Right renal cortex interstitium (tissue), 3 donors: Measurements from ENCODE around the gene NRP1. TPM values are rescaled to one million over a fixed set of nuclear protein-coding genes. Genes with fewer than 3 reads are reported as not detected.

Experiments used
- DNase-seq, 3 donors: peaks; one replicate each; pipeline ENCODE4 v3.0.0-alpha.2; 2013; ENCODE audit warnings: low read depth in 3 of 3, low spot score in 2 of 3
- polyA plus RNA-seq, 3 donors: library from polyadenylated mRNA; unstranded; fragments of 120-200 nt; gene quantifications; one replicate each; pipeline ENCODE4 v1.2.1, GENCODE V29; 2013; ENCODE audit not compliant: insufficient read length in 3 of 3

NRP1 gene
- polyA plus RNA-seq, 3 donors, result 141 to 165 (median 160) TPM

DNA sequence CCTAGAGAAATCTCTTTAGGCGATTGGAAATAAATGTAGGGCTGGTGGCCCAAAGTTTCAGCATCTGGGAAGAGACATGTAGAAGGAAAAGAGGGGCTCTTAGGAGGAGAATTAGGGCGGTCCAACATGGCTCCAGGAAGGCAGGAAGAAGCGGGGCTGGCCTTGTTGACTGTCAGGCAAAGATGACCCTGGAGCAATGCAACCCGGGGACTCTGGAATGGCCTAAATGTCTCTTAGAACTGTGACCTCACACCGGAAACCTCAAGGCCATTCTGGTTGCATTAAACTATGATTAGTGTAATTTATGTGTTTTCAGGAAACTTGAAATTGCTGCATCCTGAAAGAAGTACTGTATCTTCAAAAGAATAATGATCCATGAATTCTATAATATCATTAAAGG is 66.8 kb downstream of the NRP1 start:
- DNase-seq, result no peak

DNA sequence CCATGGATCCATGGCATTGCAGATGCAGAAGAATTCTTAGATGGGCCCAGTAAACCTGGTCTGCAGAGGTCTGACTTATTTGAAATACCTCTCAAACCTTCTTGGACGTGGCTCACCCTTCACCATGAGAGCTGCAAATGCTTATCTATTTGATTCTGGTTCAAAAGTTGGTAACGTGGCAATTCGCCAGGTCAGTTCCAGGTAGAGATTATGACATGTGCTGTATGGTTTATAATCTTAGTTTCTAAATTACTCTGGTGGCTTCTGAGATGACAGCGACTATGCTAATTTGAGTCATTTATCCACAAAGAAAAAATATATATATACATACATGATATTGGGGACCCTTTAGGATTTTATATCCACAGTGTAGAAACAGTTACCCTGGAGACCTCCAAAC is 68.8 kb downstream of the NRP1 start:
- no peak for DNase-seq

DNA sequence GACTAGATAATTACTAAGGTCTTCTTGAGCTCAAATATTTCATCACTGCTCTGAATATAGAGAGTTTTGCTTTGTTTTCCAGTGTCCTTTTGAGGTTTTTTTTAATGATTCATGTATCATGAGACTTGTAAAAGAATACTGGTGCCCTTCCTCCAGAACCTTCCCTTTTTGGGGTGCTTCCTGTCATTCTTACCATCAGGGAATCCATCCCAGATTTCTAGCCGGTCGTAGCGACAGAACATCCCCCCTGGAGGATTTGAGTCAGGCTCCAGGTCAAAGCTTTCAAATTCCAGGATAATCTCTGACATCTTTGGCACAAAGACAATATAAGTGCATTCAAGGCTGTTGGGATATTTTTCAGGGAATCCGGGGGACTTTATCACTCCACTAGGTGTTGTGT is 71.0 kb downstream of the NRP1 start:
- no peak for DNase-seq

DNA sequence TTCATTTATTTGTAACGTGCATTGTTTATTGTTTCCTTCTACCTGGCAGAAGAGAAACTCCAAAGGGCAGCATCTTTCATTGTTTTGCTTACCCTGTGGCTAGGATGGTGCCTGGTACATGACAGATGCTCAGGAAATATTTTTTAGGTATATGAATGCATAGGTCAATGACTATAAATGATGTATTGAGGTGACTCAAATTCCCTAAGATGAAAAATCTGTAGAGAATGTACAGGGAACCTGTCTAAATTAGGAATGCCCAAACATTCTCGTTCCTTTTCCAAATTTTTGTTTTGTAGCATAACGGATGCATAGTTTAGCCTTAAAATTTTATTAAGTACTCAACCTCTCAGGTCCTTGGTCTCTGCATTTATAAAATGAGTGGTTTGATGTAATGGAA is 71.6 kb downstream of the NRP1 start:
- DNase-seq, result no peak

DNA sequence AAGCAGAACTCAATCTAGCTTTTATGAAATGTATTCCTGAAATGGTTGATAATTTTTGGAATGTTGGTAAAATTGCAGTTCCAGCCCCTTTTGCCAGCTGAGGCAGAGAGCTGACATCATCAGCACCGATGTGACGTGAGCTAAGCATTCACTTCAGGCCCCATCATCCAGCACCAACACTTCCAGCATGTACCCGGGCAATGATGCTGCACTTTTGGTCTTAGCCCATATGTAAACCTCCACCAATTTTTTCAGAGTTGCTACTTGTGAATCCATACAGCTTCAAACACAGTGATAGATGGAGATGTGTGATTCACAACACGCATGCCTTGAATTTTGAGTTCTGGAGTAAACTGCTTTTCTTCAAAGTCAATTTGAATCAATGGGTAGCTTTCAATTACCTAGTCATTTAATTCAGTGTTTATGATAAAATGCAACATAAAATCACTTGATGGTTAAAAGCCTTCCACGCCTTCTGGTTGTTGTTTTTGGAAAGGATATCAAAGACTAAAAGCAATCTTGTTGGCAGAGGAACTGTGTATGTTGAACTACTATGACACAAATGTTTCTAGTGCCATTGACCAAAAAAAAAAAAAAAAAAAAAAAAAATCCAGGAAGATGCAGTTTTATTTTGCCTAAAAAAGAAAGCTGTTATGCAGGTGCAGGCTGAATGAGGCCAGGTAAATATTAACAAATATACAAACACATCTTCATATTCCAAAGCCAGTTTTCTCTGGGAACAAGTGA is 73.9 kb downstream of the NRP1 start:
- no peak for DNase-seq

DNA sequence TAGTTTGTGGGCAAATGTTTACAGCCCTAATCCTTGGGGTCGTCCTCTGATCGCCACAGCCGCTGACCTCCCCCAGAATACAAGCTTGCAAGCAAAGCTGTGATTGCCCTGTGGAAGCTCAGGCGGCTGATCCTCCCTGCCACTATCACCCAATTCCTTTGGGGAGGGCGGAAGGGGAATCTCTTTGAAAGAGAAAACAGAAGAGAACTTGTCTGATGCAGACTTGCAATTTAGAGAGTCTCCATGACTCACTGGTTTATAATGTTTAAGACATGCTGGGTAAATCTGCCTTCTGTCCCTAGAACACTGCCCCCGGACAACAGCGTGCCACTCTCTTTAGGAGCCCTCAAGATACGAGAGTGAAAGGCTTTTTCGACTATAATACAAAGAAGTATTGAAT is 75.5 kb downstream of the NRP1 start:
- DNase-seq, result no peak

DNA sequence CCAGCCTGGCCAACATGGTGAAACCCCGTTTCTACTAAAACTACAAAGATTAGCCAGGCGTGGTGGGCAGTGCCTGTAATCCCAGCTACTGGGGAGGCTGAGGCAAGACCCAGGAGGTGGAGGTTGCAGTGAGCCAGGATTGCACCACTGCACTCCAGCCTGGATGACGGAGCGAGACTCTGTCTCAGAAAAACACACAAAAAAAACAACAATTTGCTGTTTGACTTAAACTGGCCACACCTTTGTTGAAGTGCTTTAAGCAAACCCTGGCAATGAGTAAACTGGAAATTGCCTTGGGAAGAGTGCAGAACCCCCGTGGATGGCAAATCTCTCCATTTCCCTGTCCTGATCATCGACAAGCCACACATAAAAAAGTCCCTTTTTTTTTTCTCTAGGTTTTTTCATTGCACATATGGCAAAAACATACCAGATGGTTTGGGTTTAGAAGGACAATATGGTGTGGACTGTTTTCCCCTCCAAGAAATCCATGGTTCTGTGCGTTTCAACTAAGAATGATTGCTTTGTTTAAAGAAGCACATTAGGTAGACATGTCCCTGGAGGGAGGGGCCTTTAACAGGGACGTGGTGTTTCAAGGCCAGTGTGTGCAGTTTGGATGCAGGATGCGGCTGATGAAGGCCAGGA is 76.9 kb downstream of the NRP1 start:
- DNase-seq, result no peak

DNA sequence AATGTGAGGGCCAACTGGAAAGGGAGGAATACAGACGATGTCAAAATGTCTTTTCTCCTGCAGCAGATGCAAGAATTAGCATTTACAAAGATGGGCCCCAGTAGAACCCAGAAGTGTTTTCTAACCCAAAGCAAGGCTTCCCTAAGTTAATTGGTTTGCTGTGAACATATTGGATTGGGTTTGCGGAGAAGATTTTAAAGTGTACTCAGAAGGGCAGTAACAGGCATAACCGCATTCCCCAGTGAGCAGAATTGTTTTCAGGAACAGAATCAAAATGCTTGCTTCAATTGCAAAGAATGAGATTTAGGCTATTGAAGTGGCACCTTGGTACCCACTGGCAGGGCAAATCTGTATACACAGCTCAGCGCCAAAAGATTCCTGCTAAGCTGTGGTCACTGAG is 78.0 kb downstream of the NRP1 start:
- no peak for DNase-seq

DNA sequence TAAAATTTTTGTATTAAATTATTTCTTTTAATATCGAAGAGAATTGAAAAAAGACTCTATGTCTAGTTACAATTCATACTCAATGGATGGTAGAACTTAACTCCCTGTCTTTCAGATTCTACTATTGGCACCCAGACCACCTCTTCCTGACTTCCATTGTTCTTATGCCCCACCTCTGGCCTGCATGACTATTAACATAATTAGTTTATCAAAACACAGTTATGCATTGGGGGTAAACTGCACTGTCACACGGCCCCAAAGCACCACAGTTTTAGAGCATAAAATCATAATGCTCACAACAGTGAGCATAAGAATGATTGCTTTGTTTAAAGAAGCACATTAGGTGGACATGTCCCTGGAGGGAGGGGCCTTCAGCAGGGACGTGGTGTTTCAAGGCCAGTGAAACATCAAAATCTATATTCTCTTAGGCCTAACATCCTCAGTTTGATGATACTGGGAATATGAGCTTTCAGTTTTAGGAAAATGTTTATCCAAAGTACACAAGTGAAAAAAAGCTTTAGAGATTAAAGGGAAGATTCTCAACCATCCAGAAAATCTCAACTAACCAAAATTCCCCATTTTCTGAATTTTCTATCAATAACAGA is 79.8 kb downstream of the NRP1 start:
- no peak for DNase-seq

DNA sequence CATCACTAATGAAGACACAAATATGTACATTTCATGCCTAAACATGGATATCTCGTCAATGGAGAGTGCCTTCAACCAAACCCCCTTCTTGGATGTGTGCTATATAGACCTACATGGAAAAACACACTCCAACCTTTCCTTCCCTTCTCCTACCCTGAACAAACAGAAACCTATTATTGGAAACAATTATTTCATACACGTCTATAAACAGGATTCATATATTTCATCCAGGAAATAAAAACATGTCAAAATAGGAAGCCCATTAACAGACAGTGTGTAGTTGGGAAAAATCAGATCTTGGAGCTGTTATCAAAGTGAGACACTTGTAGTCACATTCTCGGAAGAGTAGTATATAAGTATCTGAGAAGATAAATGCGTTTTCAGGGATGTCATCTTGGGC is 81.1 kb downstream of the NRP1 start:
- no peak for DNase-seq

DNA sequence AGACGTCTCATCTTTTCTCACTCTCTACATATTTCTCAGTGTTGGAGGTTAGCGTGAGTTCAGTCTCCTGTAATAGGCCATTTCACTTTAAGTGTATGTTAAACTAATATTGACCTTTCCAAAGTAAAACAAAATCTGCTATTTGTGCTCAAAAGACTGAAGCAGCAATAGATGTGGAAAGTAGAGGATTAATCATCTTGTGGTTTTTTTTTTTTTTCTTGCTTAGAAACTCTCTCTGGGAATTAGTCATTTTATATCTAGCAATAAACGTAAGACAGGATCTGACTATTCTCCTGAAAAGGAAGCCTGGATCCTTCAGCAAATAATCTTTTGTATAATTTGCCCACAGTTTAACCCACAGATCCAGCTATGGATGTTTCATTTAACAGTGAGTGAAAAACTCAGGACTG is 81.7 kb downstream of the NRP1 start:
- no peak for DNase-seq

DNA sequence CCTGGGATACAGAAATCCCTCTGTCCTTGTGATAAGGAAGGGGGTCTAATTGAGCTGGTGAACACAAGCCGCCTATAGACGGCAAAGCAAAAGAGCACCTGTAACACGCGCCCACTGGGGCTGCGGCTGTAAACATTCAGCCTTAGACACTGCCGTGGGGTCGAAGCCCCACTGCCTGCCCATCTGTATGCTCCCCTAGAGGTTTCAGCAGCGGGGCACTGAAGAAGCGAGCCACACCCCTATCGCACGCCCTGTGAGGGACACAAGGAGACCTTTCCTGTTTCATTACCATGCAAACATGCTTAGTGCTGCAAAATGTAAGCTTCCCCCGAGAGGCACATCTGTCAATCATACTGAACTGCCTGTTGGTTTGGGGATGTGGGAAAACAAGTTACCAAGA is 82.1 kb downstream of the NRP1 start:
- no peak for DNase-seq

DNA sequence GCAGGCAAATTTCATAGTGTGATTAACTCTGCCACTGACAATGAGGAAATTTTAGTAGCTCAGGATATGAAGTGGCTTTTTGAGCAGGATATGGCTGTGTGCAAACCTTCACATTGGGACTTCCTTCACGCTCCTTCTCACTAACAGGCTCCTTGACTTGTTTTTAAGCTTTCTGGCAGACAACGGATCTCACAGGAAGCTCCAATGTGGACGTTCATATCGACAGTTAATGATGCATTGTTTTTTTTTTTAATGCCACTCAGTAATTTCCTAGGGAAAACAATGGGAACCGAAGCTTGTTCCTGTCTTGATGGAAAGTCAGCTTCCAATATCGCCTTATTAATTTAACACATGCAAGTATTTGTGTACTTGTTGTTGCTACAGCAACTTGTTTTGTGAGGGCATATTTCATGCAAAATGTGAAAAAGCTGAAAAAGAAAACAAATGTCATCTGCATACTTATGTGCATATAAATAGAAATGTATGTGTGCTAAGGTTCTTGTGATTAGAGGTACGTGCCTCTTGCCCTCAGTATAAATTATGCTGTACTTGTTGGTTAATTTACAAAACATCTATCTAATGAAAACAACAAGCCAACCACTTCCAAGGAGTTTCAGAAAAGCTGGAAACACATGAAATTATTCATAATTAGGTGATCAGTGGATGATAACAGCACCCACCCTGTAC is 84.7 kb downstream of the NRP1 start:
- DNase-seq, result no peak

DNA sequence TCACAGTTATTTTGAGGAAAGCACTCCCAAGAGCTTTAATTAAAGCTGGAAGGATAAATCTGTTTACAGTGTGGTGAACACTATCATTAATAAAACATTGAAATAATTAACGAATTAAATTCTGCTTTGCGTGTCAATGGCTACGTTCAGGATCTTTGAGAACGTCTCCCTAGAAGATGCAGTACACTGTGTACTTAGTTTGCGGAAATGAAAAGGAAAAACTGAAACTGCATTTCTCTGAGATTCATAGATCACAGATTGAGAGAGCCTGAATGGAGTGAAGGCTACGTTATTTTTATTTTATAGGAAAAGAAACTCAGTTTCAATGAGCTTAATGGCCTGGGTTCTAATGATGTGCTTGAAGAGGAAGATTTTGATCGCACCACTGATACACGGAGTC is 85.3 kb downstream of the NRP1 start:
- DNase-seq, result no peak

DNA sequence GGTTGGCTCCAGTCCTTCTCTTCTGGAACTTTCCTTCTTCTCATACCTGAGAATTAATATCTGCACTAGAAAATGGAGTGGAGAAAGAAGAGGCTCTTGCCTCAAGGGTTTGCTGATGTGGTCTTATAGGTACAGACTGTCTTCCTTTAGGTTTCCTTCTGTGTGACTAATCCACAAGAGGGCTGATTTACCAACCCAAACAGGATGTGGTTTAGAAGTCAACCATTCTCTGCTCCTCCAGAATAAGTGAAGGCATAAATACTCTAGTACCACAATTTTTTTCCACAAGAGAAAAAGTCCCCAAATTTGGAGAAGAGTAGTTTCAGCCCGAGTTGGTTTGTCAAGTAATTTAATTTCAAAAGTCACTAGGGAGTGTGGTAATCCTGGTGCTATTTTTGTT is 85.8 kb downstream of the NRP1 start:
- DNase-seq, result no peak

DNA sequence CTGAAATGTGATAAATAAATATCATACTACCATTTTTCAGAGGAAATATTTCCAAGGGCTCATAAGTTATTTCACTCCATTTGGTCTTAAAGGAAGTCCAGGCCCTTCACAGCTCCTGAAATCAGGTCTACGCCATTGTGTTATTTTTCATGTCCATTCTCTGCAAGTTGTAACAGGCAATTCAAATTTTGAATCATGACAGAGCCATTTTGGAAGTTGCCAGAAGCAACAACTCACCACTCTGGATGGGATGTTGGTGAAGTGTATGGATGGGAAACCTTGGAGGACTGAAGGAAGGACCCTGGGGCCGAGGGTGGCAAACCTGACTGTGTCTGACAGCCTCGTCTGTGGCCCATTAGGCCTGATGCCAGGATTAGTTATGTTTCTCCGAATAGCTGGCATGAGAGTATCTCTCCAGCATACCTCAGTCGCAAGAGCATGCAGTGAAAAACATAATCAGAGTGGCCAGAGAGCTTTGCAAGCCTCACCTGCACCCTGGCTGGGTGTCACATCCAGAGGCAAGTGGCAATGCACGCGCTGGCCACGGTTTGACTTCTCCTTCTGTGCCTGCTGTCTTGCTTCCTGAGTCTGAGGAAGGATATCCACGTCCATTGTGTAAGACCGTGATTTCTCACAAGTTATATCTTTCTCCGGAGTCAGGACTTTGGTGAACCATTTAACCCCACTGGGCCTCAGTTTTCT is 87.1 kb downstream of the NRP1 start:
- DNase-seq, result no peak

DNA sequence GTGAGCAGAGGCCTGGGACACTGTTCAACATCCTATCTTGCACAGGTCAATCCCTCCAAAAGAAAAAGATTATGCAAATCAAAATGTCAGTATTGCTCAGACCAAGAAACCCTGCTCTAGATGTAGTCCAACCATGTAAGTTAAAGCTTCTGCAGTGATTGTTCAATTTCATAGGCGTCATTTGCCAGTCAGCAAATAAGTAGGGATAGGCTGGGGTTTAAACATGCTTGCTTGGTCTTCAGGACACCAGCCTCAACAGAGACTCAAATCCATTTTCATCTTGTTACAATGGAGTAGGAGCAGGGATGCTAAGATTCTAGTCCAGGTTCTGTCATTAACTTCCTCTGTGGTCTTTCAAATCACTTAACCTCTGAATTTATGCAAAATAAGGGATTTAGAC is 89.1 kb downstream of the NRP1 start:
- DNase-seq, result no peak

DNA sequence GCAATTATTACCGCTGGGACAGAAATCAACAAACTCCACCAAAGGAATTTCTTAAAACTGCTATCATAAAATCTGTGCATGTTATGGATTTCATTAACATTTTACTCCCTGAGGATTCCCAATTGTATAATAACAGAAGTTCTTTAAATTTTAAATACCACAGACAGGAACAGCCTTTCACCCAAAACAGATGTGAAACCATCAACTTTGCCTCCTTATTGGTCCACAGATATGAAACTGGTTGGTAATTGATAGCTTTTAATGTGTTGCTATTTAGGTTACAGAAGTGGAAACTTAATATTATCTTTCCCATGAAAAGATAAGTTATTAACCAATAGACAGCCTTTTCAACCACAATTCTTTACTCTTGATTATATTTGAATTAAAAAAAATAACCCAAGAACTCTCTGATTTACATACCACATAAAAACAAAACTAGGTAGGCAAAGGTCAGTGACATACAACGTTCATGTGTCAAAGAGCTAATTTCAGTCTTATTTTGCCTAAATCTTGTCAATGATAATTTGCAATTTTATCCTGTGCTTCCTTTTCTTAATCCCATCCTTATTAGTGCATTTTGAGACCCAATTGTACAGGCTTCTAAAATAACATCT is 90.0 kb downstream of the NRP1 start:
- DNase-seq, result no peak

DNA sequence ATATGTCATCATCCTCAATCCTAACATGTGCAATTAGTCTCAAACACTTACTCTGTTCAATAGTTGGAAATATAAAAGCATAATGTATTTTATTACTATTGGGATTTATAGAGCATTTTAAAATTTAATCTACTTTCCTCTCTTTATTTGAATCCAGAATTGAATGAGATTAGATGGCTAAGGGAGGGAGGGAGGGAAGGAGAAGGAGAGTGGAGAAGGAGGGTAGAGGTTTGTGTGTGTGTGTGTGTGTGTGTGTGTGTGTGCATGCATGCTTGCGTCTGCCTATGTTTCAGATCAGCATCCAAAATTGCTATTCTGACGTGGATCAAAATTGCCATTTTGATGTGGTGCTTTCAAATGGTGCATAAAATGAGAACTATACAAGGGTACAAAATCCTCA is 90.8 kb downstream of the NRP1 start:
- no peak for DNase-seq

DNA sequence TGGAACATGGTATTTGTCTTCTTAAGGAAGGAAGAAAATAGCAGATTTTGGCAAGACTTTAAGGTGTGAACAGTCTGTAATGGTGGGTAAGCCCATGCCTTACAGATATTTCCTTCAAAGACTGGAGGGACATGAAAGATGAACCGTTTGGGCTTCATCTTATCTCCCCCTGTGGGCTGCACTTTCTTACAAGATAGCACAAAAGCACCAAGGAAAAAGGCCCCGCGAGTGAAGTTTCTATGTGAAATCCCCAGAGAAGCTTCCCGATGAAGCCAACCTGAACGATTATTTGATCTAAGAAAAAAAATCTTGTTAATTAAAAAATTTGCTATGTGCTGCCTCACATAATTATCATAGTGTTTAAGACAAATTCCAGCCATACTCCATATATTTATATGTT is 91.5 kb downstream of the NRP1 start:
- no peak for DNase-seq

DNA sequence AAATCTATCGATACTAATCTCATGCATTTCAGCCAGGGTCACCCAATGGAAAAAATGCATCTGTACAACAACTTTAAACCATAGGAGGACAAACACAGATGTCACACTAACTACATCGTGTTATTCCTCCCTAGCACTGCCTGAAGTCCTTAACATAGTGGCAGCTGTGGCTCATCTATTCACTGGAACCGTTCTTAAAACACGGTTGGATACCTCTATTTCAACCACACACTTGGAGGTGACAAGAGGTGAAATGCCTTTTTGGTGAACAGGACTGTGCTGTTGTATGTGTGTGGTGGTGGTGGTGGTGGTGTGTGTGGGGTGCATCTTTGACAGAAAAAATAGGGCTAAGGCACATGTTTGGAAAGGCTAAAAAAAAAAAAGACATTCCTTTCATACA is 93.1 kb downstream of the NRP1 start:
- DNase-seq, result no peak
